ENCODE data around the gene FLT3. TPM values are rescaled to one million over a fixed set of nuclear protein-coding genes. Genes with fewer than 3 reads are reported as not detected.
"Not testable (repeated sequence)": the region's sequence is repeated elsewhere in the genome, so short reads cannot be mapped to it uniquely, and the experiment has no call there.

FLT3 gene
- total RNA-seq, 1 donor from 2014 or later = not detected

DNA sequence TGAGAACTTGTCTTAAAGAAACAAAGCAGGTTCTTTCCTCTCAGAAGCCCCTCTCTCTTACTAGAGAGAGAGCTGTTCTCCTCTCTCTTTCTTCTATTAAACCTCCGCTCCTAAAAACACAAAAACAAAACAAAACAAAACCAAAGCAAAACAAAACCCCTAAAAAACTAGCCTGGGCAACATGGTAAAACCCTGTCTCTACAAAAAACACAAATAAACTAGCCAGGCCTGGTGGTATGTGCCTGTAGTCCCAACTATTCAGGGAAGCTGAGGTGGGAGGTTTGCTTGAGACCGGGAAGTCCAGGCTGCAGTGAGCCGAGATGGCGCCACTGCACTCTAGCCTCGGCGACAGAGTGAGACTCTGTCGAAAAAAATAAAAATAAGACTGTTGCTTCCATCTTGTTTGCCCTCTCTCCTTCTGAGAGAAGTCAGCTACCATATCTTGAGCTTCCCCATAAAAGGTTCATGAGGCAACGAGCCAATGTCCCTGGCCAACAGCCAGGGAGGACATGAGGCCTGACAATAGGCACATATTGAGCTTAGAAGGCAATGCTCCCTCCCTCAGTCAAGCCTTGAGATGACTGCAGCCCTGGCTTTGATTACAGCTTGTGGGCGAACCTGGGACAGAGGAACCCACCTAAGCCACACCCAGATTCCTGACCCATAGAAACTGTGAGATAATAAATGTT lies 17.5 kb upstream of the FLT3 start:
- no peak overlapping the region for H3K4me3 Mint-ChIP-seq
- no peaks in the 10 kb centered on the region for H3K9me3 Mint-ChIP-seq

DNA sequence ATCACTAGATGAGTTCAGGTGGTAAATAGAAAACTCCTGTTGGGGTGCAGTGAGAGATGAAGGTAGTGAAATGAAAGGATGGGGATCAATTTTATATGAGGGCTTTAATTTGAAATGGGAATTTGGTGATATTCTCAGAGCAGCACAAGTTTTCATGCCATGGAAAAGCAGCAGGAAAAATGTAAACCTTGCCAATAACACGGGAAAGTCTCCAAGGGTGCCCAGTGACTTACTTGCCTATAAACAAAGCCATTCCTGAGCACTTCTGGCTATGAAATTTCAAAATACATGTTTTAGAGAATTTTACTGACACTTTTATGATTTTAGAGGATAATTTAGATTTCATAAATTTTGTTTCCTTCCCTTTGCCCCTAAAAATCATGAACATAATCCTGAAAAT lies 16.4 kb upstream of the FLT3 start:
- H3K4me1 Mint-ChIP-seq (ENCODE audit: unreplicated experiment) = no peaks in the 10 kb centered on the region
- TF ChIP-seq, protein P1, sequence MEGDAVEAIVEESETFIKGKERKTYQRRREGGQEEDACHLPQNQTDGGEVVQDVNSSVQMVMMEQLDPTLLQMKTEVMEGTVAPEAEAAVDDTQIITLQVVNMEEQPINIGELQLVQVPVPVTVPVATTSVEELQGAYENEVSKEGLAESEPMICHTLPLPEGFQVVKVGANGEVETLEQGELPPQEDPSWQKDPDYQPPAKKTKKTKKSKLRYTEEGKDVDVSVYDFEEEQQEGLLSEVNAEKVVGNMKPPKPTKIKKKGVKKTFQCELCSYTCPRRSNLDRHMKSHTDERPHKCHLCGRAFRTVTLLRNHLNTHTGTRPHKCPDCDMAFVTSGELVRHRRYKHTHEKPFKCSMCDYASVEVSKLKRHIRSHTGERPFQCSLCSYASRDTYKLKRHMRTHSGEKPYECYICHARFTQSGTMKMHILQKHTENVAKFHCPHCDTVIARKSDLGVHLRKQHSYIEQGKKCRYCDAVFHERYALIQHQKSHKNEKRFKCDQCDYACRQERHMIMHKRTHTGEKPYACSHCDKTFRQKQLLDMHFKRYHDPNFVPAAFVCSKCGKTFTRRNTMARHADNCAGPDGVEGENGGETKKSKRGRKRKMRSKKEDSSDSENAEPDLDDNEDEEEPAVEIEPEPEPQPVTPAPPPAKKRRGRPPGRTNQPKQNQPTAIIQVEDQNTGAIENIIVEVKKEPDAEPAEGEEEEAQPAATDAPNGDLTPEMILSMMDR (conservative IDR thresholded peaks at IDR 0.05) = no peak
- DNase-seq (ENCODE audit: extremely low spot score, unreplicated experiment) = no peak
- no peaks in the 10 kb centered on the region for H3K36me3 Mint-ChIP-seq
- peaks cover 7% of the 10 kb centered on the region for H3K27me3 Mint-ChIP-seq
- H3K27ac Mint-ChIP-seq = no peak overlapping the region
- no peak overlapping the region for H3K4me3 Mint-ChIP-seq
- H3K9me3 Mint-ChIP-seq = no peaks in the 10 kb centered on the region

More for the DNA sequence above, 17.5 kb upstream of the FLT3 start:
- TF ChIP-seq, protein P1 (conservative IDR thresholded peaks at IDR 0.05) = no peak
- no peak overlapping the region for H3K27ac Mint-ChIP-seq
- no peak for DNase-seq (ENCODE audit: extremely low spot score, unreplicated experiment)
- no peaks in the 10 kb centered on the region for H3K36me3 Mint-ChIP-seq
- no peaks in the 10 kb centered on the region for H3K4me1 Mint-ChIP-seq (ENCODE audit: unreplicated experiment)
- peaks cover 7% of the 10 kb centered on the region for H3K27me3 Mint-ChIP-seq

DNA sequence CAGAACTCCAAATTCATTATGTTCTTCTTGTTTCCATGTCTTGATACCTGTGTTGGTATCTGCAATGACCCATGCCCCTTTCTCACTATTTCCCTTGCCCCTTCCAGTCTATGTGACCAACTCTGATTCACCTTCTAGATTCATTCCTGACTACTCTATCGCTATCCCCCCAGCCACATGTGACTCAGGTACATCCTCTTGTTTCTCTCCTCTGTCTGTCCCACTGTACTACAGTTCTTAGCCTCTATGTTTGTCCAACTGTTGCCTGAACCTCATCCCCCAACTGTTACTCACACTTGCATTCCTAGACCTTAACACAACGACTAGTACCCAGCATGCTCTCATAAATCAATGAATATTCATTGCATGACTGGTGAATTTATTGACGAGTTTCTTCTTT lies 10.0 kb upstream of the FLT3 start:
- no peaks in the 10 kb centered on the region for H3K9me3 Mint-ChIP-seq

DNA sequence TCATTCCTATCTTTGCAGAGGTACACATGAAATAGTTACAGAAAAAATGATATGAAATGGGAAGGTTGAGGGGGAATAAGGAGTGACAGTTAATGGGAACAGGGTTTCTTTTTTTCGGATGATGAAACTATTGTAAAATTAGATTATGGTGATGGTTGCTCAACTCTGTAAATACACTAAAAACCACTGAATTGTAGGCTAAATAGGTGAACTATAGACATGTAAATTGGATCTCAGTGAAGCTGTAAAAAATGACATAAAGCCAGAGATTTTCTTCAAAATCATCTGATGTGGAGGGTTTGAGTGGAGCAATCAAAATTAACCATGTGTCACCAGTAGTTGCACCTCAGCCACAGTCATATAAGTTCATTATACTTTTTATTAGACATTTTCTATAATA lies 6.6 kb upstream of the FLT3 start:
- Mint-ChIP-seq H3K27me3 (peaks cover 51% of the 10 kb centered on the region), H3K4me1 (ENCODE audit: unreplicated experiment) (no peaks in the 10 kb centered on the region), H3K27ac (no peak overlapping the region), H3K36me3 (no peaks in the 10 kb centered on the region), H3K9me3 (no peaks in the 10 kb centered on the region), H3K4me3 (no peak overlapping the region)
- no peak for DNase-seq (ENCODE audit: extremely low spot score, unreplicated experiment)
- TF ChIP-seq, protein P1 (conservative IDR thresholded peaks at IDR 0.05) = no peak

More for the DNA sequence above, 10.0 kb upstream of the FLT3 start:
- DNase-seq (ENCODE audit: extremely low spot score, unreplicated experiment) = no peak
- Mint-ChIP-seq H3K27me3 (peaks cover 24% of the 10 kb centered on the region), H3K4me1 (ENCODE audit: unreplicated experiment) (no peaks in the 10 kb centered on the region), H3K27ac (no peak overlapping the region), H3K36me3 (no peaks in the 10 kb centered on the region), H3K4me3 (no peak overlapping the region)
- TF ChIP-seq, protein P1 (conservative IDR thresholded peaks at IDR 0.05) = no peak

DNA sequence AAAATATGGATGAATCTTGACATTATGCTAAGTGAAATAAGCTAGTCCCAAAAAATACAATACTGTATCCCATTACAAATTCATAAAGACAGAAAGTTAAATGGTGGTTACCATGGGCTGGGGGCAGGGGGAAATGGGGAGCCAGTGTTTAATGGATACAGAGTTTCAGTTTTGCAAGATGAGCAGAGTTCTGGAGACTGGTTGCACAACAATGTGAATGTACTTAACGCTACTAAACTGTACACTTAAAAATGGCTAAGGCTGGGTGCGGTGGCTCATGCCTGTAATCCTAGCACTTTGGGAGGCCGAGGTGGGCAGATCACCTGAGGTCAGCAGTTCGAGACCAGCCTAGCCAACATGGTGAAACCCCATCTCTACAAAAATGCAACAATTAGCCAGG lies 1.5 kb upstream of the FLT3 start:
- not testable (repeated sequence) for H3K27ac Mint-ChIP-seq; DNase-seq (ENCODE audit: extremely low spot score, unreplicated experiment); H3K9me3 Mint-ChIP-seq; H3K4me1 Mint-ChIP-seq (ENCODE audit: unreplicated experiment); H3K4me3 Mint-ChIP-seq; H3K36me3 Mint-ChIP-seq
- peaks cover 72% of the 10 kb centered on the region for H3K27me3 Mint-ChIP-seq

DNA sequence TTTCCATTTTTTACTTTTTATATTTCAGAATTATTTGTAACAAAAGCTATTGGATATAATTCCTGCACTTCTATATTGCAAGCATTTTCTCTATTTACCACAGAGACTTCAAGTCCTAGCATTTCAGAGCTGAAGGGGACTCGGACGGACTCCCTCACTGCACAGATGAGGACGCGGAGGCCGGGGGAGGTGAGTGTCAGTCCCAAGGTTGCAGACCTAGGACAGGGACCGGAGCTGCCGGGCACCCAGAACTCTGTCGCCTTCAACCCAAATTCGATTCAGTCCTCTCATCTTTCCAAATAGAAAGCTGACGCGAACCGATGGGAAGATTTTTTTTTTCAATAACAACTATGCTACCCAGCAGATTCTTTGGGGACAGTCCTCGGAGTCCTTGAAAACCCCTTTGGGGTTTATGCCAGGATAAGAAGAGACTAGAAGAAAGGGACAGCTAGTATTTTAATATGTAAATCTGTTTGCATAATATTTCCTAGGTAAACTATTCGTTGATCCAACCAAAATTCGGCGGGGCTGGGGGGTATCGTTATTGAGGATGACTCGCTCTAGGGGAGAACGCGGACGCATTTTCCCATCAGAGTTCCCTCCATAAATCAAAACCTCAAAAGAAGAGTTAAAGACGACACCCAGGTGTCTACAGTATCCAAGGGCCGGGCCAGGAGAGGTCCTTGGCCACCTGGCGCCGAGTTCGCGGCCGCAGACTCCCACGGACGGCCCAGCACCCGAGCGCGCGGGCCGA lies 803 bp downstream of the FLT3 start:
- peaks cover 87% of the 10 kb centered on the region for H3K27me3 Mint-ChIP-seq

More for the DNA sequence above, 803 bp downstream of the FLT3 start:
- H3K4me3 Mint-ChIP-seq = peak overlapping the region; percentile 83
- TF ChIP-seq, protein P1 (conservative IDR thresholded peaks at IDR 0.05) = no peak
- H3K36me3 Mint-ChIP-seq = no peaks in the 10 kb centered on the region
- no peak for DNase-seq (ENCODE audit: extremely low spot score, unreplicated experiment)
- no peaks in the 10 kb centered on the region for H3K4me1 Mint-ChIP-seq (ENCODE audit: unreplicated experiment)
- H3K27ac Mint-ChIP-seq = no peak overlapping the region
- no peaks in the 10 kb centered on the region for H3K9me3 Mint-ChIP-seq
